ENCODE measurements around the gene GALNT3. TPM values are rescaled to one million over a fixed set of nuclear protein-coding genes. Genes with fewer than 3 reads are reported as not detected.

The GALNT3 gene
- total and polyA plus RNA-seq, 7 donors: 0.10 to 0.99 (median 0.19) TPM; not detected in 2

DNA sequence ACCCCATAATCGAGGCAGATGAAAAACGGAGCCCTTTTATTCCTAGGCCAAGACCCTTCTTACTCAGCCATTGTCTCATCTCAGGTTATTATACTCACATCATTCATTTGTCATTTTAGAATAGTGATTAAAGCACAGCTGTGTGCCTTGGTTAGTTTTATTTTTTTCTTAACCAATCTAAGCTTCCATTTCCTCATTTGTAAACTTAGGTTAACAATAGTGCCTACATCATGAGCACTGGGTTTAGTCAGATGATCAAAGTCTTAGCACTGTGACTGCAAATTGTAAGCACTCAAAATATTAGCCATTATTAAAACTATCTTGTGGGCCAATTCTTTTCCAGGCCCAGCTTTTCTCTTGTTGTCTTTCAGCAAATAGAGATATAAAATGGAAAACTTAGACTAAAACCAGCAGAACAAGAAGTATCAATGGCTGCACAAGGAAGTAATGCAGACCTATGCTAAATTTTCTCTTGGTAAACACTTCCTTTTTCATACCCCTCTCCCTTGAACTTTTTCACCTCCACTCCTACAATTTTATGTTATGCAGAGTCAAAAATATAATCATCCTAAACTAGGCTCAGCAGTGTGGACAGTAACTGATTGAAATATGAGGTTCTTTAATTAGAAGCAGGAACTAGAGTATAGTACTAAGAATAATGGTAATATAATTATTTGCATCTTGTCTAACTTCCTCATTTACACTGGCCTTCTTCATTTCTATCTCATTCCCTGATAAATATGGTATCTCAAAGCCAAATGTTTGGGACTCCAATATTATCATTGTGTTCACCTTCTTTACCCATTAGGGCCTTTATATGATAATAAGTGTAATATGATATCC, 21.5 kb upstream of the GALNT3 start:
- H3K27ac ChIP-seq: no peak overlapping the region
- 83 to 98% (median 87%) methylated on average over 2 of the region's 2 CpGs for WGBS, 3 donors
- H3K36me3 ChIP-seq (ENCODE audit: insufficient read depth in 1 of 2, low read depth in 1 of 2): peaks cover 0 to 2% of the 10 kb centered on the region in 2 donors
- no peak for DNase-seq
- no peaks in the 10 kb centered on the region for H3K9me3 ChIP-seq
- TF ChIP-seq, protein P1, sequence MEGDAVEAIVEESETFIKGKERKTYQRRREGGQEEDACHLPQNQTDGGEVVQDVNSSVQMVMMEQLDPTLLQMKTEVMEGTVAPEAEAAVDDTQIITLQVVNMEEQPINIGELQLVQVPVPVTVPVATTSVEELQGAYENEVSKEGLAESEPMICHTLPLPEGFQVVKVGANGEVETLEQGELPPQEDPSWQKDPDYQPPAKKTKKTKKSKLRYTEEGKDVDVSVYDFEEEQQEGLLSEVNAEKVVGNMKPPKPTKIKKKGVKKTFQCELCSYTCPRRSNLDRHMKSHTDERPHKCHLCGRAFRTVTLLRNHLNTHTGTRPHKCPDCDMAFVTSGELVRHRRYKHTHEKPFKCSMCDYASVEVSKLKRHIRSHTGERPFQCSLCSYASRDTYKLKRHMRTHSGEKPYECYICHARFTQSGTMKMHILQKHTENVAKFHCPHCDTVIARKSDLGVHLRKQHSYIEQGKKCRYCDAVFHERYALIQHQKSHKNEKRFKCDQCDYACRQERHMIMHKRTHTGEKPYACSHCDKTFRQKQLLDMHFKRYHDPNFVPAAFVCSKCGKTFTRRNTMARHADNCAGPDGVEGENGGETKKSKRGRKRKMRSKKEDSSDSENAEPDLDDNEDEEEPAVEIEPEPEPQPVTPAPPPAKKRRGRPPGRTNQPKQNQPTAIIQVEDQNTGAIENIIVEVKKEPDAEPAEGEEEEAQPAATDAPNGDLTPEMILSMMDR (IDR thresholded peaks at IDR 0.05): no peak
- no peak for ATAC-seq
- H3K27me3 ChIP-seq (ENCODE audit: insufficient read depth in 3 of 3, low read length in 2 of 3): no peaks in the 10 kb centered on the region
- no peak overlapping the region for H3K4me3 ChIP-seq
- no peaks in the 10 kb centered on the region for H3K4me1 ChIP-seq
- intact Hi-C loops (cut with DNase I): no loop called here

DNA sequence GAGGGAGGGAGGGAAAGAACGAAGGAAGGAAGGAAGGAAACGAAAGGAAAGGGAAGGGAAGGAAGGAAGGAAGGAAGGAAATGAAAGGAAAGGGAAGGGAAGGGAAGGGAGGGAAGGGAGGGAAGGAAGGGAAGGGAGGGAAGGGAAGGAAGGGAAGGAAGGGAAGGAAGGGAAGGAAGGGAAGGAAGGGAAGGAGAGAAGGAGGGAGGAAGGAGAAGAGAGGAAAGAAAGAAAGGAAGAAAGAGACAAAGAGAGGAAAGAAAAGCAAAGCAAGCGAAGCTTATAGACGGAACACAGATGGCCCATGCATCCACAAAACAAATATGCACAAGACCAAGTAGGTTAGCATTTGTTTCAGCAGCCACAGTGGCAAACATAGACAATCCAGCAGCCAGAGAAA, 20.4 kb upstream of the GALNT3 start:
- intact Hi-C loops (cut with DNase I): no loop called here
- Histone ChIP-seq H3K36me3 (ENCODE audit: insufficient read depth in 1 of 2, low read depth in 1 of 2) (peaks cover 0 to 2% of the 10 kb centered on the region in 2 donors), H3K4me1 (no peaks in the 10 kb centered on the region), H3K27ac (no peak overlapping the region), H3K4me3 (no peak overlapping the region), H3K9me3 (no peaks in the 10 kb centered on the region), H3K27me3 (ENCODE audit: insufficient read depth in 3 of 3, low read length in 2 of 3) (no peaks in the 10 kb centered on the region)
- TF ChIP-seq, protein P1 (IDR thresholded peaks at IDR 0.05): no peak
- no peak for DNase-seq
- no peak for ATAC-seq
- WGBS, 3 donors: 71 to 90% (median 79%) methylated on average over 4 of the region's 4 CpGs

DNA sequence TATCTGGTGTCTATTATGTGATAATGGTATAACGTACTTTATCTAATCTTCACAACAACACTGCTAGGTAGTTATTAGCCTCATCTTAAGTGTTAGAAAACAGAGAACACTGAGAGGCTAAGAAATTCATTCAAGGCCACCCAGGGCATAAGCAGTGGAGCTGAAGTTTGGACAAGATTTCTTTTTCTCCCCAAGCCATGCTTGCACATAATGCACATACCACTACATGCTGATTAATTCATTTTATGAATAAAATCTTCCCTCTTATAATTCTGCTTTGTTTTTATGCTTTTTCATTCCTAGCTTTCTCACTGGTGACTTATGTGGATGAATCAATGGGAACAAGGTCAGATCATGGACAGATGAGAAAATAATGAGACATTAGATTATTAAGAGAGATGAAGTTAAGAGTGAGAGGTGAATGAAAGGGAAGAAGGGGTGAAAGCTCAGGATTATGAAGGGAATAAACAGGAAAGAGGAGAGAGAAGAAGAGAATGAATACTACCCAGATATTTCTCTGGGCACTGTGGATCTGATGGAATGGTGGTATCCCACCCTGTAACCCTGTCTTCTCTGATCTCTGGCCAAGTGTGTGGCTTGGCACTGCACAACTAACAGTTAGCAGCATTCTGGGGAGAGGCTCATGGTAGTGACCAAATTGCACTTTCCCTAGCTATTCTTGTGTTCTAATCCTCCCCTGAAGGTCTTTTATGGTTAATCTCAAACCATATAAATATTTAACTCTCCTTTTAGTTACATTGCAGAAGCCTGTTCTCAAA, 17.7 kb upstream of the GALNT3 start:
- Histone ChIP-seq H3K36me3 (ENCODE audit: insufficient read depth in 1 of 2, low read depth in 1 of 2) (no peaks in the 10 kb centered on the region), H3K27me3 (ENCODE audit: insufficient read depth in 3 of 3, low read length in 2 of 3) (no peaks in the 10 kb centered on the region), H3K4me1 (no peaks in the 10 kb centered on the region), H3K4me3 (no peak overlapping the region), H3K27ac (no peak overlapping the region), H3K9me3 (no peaks in the 10 kb centered on the region)
- DNase-seq (no peak), ATAC-seq (no peak)
- intact Hi-C loops (cut with DNase I): no loop called here
- TF ChIP-seq, protein P1 (IDR thresholded peaks at IDR 0.05): no peak
- WGBS, 3 donors: 90 to 93% (median 91%) methylated on average over 1 of the region's 1 CpG

DNA sequence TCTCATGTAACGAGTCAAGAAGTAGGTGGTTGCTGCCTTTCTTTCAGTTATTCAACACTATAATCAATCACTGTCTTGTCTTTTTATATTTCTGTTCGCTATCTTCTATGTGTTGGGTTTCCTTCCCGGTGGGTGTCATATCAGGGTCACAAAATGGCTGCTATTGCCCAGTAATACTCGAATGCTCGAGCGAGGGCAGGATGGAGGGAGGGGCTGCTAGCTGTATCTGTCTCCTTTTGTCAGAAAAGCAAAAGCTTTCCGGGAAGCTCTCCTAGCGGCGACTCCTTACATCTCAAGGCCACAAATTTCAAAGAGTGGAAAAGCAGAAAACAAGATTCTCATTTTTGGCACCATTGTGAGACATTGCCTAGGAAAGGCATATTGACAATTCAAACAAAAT, 16.4 kb upstream of the GALNT3 start:
- Histone ChIP-seq H3K27me3 (ENCODE audit: insufficient read depth in 3 of 3, low read length in 2 of 3) (no peaks in the 10 kb centered on the region), H3K4me1 (no peaks in the 10 kb centered on the region), H3K9me3 (no peaks in the 10 kb centered on the region), H3K27ac (no peak overlapping the region), H3K36me3 (ENCODE audit: insufficient read depth in 1 of 2, low read depth in 1 of 2) (no peaks in the 10 kb centered on the region), H3K4me3 (no peak overlapping the region)
- intact Hi-C loops (cut with DNase I): no loop called here
- TF ChIP-seq, protein P1 (IDR thresholded peaks at IDR 0.05): no peak
- no peak for ATAC-seq
- 94 to 96% (median 95%) methylated on average over 9 of the region's 9 CpGs for WGBS, 3 donors
- DNase-seq: no peak

Data from psoas muscle (tissue), 8 donors.